ENCODE measurements around the gene AQP4.

DNA sequence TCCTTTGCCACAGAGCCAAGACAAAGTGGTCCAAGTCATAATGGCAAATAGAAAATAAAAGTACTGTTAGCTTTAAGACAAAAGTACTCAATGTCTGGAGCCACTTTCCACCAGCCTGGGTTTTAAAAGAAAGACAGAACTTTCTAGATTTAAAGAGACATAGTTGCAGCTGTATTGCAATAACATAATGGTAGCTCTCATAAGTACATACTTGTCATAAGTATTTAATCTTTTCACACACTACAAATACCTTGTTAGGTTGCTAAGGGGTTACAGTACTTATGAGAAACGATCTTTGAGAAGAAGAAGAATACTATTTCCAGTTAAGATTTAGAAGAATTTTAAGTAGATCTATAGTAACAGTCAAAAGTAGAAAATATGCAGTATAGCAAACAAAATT is 28.9 kb upstream of the AQP4 start:
- TF ChIP-seq, protein P1, sequence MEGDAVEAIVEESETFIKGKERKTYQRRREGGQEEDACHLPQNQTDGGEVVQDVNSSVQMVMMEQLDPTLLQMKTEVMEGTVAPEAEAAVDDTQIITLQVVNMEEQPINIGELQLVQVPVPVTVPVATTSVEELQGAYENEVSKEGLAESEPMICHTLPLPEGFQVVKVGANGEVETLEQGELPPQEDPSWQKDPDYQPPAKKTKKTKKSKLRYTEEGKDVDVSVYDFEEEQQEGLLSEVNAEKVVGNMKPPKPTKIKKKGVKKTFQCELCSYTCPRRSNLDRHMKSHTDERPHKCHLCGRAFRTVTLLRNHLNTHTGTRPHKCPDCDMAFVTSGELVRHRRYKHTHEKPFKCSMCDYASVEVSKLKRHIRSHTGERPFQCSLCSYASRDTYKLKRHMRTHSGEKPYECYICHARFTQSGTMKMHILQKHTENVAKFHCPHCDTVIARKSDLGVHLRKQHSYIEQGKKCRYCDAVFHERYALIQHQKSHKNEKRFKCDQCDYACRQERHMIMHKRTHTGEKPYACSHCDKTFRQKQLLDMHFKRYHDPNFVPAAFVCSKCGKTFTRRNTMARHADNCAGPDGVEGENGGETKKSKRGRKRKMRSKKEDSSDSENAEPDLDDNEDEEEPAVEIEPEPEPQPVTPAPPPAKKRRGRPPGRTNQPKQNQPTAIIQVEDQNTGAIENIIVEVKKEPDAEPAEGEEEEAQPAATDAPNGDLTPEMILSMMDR (IDR thresholded peaks at IDR 0.05; ENCODE audit: low read depth, low read length), result no peak
- TF ChIP-seq EZH2phosphoT487 (IDR thresholded peaks at IDR 0.05; ENCODE audit: low read depth), result no peak
